Measurements from ENCODE around the gene STK40. TPM values are rescaled to one million over a fixed set of nuclear protein-coding genes. Genes with fewer than 3 reads are reported as not detected.

Gene STK40
- total RNA-seq, 1 experiment from 2014 or later = 14.4 TPM

DNA sequence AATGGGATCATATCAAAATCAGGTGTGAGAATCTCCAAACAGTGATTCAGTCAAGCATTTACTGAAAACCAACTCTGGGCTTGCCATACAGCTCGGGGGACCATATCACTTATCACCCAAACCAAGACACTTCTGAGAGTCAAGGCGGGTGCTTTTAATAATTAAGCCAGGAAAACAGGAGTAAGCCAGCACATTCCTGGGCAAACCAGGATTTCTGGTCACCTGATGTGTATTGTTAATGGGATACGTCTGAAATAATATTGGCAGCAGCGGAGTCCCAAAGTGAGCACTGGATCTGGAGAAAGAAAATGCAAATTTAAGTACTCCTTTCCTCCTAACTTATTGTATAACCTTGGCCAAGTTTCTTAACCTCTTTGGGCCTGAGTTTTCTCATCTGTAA is 46.9 kb upstream of the STK40 start:
- Histone ChIP-seq H3K27ac (ENCODE audit: low read length) (no peak overlapping the region), H3K4me2 (ENCODE audit: low read length) (no peak overlapping the region), H3K36me3 (ENCODE audit: low read depth, low read length) (no peaks in the 10 kb centered on the region), H3K4me3 (ENCODE audit: low read length) (no peak overlapping the region), H3K27me3 (ENCODE audit: low read length) (no peaks in the 10 kb centered on the region), H3K9me3 (ENCODE audit: low read length) (no peaks in the 10 kb centered on the region), H3K4me1 (ENCODE audit: insufficient read depth, low read length) (peaks cover 14% of the 10 kb centered on the region), H3F3A (ENCODE audit: low read length, unreplicated experiment) (peaks cover 8% of the 10 kb centered on the region), H3K79me2 (ENCODE audit: low read length) (no peaks in the 10 kb centered on the region), H3K9me2 (replicated peaks; ENCODE audit: low read length) (no peaks in the 10 kb centered on the region), H3K9ac (ENCODE audit: low read length) (no peak overlapping the region), H2AFZ (ENCODE audit: low read length) (no peak overlapping the region), H4K20me1 (ENCODE audit: low read length) (no peaks in the 10 kb centered on the region)
- no peak for TF ChIP-seq EZH2 (IDR thresholded peaks at IDR 0.05; ENCODE audit: low read length, unreplicated experiment)
- TF ChIP-seq, protein P1, sequence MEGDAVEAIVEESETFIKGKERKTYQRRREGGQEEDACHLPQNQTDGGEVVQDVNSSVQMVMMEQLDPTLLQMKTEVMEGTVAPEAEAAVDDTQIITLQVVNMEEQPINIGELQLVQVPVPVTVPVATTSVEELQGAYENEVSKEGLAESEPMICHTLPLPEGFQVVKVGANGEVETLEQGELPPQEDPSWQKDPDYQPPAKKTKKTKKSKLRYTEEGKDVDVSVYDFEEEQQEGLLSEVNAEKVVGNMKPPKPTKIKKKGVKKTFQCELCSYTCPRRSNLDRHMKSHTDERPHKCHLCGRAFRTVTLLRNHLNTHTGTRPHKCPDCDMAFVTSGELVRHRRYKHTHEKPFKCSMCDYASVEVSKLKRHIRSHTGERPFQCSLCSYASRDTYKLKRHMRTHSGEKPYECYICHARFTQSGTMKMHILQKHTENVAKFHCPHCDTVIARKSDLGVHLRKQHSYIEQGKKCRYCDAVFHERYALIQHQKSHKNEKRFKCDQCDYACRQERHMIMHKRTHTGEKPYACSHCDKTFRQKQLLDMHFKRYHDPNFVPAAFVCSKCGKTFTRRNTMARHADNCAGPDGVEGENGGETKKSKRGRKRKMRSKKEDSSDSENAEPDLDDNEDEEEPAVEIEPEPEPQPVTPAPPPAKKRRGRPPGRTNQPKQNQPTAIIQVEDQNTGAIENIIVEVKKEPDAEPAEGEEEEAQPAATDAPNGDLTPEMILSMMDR (conservative IDR thresholded peaks at IDR 0.05; ENCODE audit: low read depth, low read length) = no peak
- no peak for TF ChIP-seq EZH2phosphoT487 (IDR thresholded peaks at IDR 0.05; ENCODE audit: borderline replicate concordance, low read length)
- ChIA-PET POLR2A (ENCODE audit: unreplicated experiment) (no interaction called here), CTCF (no interaction called here)
- no TSS peak for BruUV-seq (replicated peaks)
- intact Hi-C loops (cut with micrococcal nuclease) = no loop called here
- ATAC-seq (no peak), DNase-seq (no peak)

DNA sequence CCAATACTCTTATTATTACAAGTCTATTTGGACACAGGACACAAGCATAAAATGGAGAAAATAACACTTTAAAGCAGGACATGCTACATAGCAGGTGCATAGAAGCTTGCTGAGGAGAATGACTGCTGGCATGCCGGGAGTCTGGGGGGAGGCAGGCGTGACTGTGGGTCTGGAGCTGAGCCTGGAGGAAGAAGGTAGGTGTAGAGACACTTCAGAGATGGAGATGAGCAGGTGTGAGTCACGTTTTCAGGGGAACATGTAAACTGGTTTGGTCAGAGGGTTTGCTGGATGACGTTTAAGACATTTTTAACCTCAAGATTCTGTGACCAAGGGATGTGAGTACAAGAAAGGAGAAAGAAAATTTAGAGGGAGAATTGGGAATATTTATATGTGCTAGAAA is 40.1 kb upstream of the STK40 start:
- Histone ChIP-seq H3K27ac (ENCODE audit: low read length) (no peak overlapping the region), H3K27me3 (ENCODE audit: low read length) (no peaks in the 10 kb centered on the region), H3K4me1 (ENCODE audit: insufficient read depth, low read length) (peaks cover 11% of the 10 kb centered on the region), H3K36me3 (ENCODE audit: low read depth, low read length) (no peaks in the 10 kb centered on the region), H3K9ac (ENCODE audit: low read length) (no peak overlapping the region), H4K20me1 (ENCODE audit: low read length) (no peaks in the 10 kb centered on the region), H3K79me2 (ENCODE audit: low read length) (no peaks in the 10 kb centered on the region), H3K9me2 (replicated peaks; ENCODE audit: low read length) (no peaks in the 10 kb centered on the region), H3F3A (ENCODE audit: low read length, unreplicated experiment) (no peaks in the 10 kb centered on the region), H3K4me2 (ENCODE audit: low read length) (peak overlapping the region; percentile 23; the same call in 1 of the 2 replicates), H2AFZ (ENCODE audit: low read length) (no peak overlapping the region), H3K9me3 (ENCODE audit: low read length) (no peaks in the 10 kb centered on the region), H3K4me3 (ENCODE audit: low read length) (no peak overlapping the region)
- ATAC-seq = peak; percentile 64
- BruUV-seq (replicated peaks) = no TSS peak
- CTCF ChIA-PET = no interaction called here
- intact Hi-C loops (cut with micrococcal nuclease) = no loop called here
- TF ChIP-seq, protein P1 (conservative IDR thresholded peaks at IDR 0.05; ENCODE audit: low read depth, low read length) = no peak
- TF ChIP-seq EZH2phosphoT487 (IDR thresholded peaks at IDR 0.05; ENCODE audit: borderline replicate concordance, low read length) (no peak), EZH2 (IDR thresholded peaks at IDR 0.05; ENCODE audit: low read length, unreplicated experiment) (no peak)
- POLR2A ChIA-PET (ENCODE audit: unreplicated experiment) = no interaction called here
- peak; percentile 76 for DNase-seq

DNA sequence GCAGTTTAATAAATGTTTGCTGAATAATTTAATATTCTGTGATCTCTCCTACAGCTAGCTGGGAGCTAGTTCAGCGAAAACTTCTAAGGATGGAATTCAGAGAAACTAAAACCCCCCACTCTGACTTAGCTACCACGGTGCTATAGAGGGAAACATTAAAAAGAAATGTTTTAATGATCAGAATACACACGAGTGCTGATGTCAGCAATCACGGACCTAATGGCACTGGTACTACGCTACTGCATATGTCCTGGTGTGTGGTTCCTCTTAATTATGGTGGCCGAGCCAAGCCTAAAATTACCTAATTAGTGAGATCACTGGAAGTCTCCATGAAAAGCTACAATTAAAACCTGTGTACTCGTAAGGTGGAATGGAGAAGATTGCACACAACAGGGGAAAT is 35.9 kb upstream of the STK40 start:
- Histone ChIP-seq H3K9ac (ENCODE audit: low read length) (no peak overlapping the region), H3F3A (ENCODE audit: low read length, unreplicated experiment) (no peaks in the 10 kb centered on the region), H3K27me3 (ENCODE audit: low read length) (no peaks in the 10 kb centered on the region), H2AFZ (ENCODE audit: low read length) (no peak overlapping the region), H3K79me2 (ENCODE audit: low read length) (no peaks in the 10 kb centered on the region), H3K27ac (ENCODE audit: low read length) (no peak overlapping the region), H3K9me3 (ENCODE audit: low read length) (no peaks in the 10 kb centered on the region), H3K4me1 (ENCODE audit: insufficient read depth, low read length) (peaks cover 23% of the 10 kb centered on the region), H3K36me3 (ENCODE audit: low read depth, low read length) (no peaks in the 10 kb centered on the region), H3K4me2 (ENCODE audit: low read length) (no peak overlapping the region), H4K20me1 (ENCODE audit: low read length) (no peaks in the 10 kb centered on the region), H3K9me2 (replicated peaks; ENCODE audit: low read length) (no peaks in the 10 kb centered on the region), H3K4me3 (ENCODE audit: low read length) (no peak overlapping the region)
- ATAC-seq (no peak), DNase-seq (no peak)
- POLR2A ChIA-PET (ENCODE audit: unreplicated experiment) = no interaction called here
- CTCF ChIA-PET = no interaction called here
- no peak for TF ChIP-seq EZH2phosphoT487 (IDR thresholded peaks at IDR 0.05; ENCODE audit: borderline replicate concordance, low read length)
- TF ChIP-seq, protein P1 (conservative IDR thresholded peaks at IDR 0.05; ENCODE audit: low read depth, low read length) = no peak
- no peak for TF ChIP-seq EZH2 (IDR thresholded peaks at IDR 0.05; ENCODE audit: low read length, unreplicated experiment)
- BruUV-seq (replicated peaks) = no TSS peak
- intact Hi-C loops (cut with micrococcal nuclease) = loop anchor here (2.0 kb wide), 1 partner anchor 125 kb away; no protein-coding TSS in a partner anchor

Measured in PC-3 (cell line).